ENCODE results near the gene CMIP.

- TF ChIP-seq POLR2A (IDR thresholded peaks at IDR 0.05; ENCODE audit: low read depth, low read length): no peak
- TF ChIP-seq STAT3 (IDR thresholded peaks at IDR 0.05; ENCODE audit: low read depth, low read length): no peak
- no peak for TF ChIP-seq PKNOX1 (IDR thresholded peaks at IDR 0.05)
- TF ChIP-seq KLF5 (IDR thresholded peaks at IDR 0.05; ENCODE audit: partially characterized antibody): no peak
Measured at GRCh38 chr16:81401035-81401950, 43.3 kb upstream of the CMIP start.

Data from GM12878 (cell line).